Smooth muscle cell (in vitro differentiated cells): ENCODE results near the gene NUBPL. TPM values are rescaled to one million over a fixed set of nuclear protein-coding genes. Genes with fewer than 3 reads are reported as not detected.
A peak's percentile ranks its signal among the peaks of the same experiment; 100 is the strongest.

Source experiments
- DNase-seq: peaks from one replicate; lab custom pipeline; 2025; ENCODE audit not compliant: unreplicated experiment; lab: John Stamatoyannopoulos, UW
- H2AFZ ChIP-seq: fragments of 200-600 bp; sonication (generic); 2 replicates; pipeline ENCODE4 v1.6.0; 2016; ENCODE audit warnings: antibody characterized with exemption, low read depth, mild to moderate bottlenecking
- H3F3A ChIP-seq: fragments of 200-600 bp; sonication (generic); 2 replicates; pipeline ENCODE4 v1.6.0; 2017; ENCODE audit warnings: antibody characterized with exemption, low read depth
- H3K27ac ChIP-seq: fragments of 200-600 bp; sonication (generic); 2 replicates; pipeline ENCODE4 v1.5.1; 2016; ENCODE audit warnings: low read depth, mild to moderate bottlenecking
- H3K27me3 ChIP-seq: fragments of 200-600 bp; sonication (generic); 2 replicates; pipeline ENCODE4 v1.6.1; 2016; ENCODE audit warnings: low read depth, mild to moderate bottlenecking
- H3K36me3 ChIP-seq: fragments of 200-600 bp; sonication (generic); 2 replicates; pipeline ENCODE4 v1.5.1; 2016; ENCODE audit warnings: low read depth
- H3K4me1 ChIP-seq: fragments of 200-600 bp; sonication (generic); 2 replicates; pipeline ENCODE4 v1.5.1; 2016; ENCODE audit warnings: low read depth
- H3K4me2 ChIP-seq: fragments of 200-600 bp; sonication (generic); 2 replicates; pipeline ENCODE4 v1.6.0; 2016; ENCODE audit warnings: mild to moderate bottlenecking
- H3K4me3 ChIP-seq: fragments of 200-600 bp; sonication (generic); 2 replicates; pipeline ENCODE4 v1.5.1; 2016; ENCODE audit warnings: mild to moderate bottlenecking
- H3K79me2 ChIP-seq: fragments of 200-600 bp; sonication (generic); 2 replicates; pipeline ENCODE4 v1.6.0; 2016; ENCODE audit warnings: low read depth, mild to moderate bottlenecking
- H3K9ac ChIP-seq: fragments of 200-600 bp; sonication (generic); 2 replicates; pipeline ENCODE4 v1.6.0; 2016; ENCODE audit warnings: low read depth
- H3K9me3 ChIP-seq: fragments of 200-600 bp; sonication (generic); replicated peaks from 2 replicates; pipeline ENCODE4 v1.5.1; 2016; ENCODE audit warnings: low read depth
- H4K20me1 ChIP-seq: fragments of 200-600 bp; sonication (generic); 2 replicates; pipeline ENCODE4 v1.6.0; 2016; ENCODE audit warnings: low read depth
- WGBS: methylation state at CpG from one replicate; pipeline ENCODE4 v1.1.7; 2016; ENCODE audit warnings: low lambda C conversion rate; 5-methylcytosine and 5-hydroxymethylcytosine counted together
- polyA plus RNA-seq: library from polyadenylated mRNA; unstranded; fragments of >200 nt; fragmentation: Nextera tagmentation; extraction: Ambion mirVana; gene quantifications from 2 replicates; pipeline ENCODE4 v1.2.1, GENCODE V29; 2016
- total RNA-seq: library from RNA; depleted of rRNA; stranded (reverse); fragments of >200 nt; gene quantifications from 2 replicates; pipeline ENCODE4 v1.2.3, GENCODE V29; 2014
- TF ChIP-seq, protein P1 (sequence below): fragments of 200-600 bp; sonication (generic); IDR thresholded peaks from 2 replicates; pipeline ENCODE4 v1.5.1; 2017; ENCODE audit warnings: borderline replicate concordance, mild to moderate bottlenecking, antibody characterized with exemption; ENCODE audit not compliant: insufficient read depth, poor library complexity, severe bottlenecking

The NUBPL gene
- total and polyA plus RNA-seq, 2 experiments from 2014 or later: 9.1 to 11.7 TPM

DNA sequence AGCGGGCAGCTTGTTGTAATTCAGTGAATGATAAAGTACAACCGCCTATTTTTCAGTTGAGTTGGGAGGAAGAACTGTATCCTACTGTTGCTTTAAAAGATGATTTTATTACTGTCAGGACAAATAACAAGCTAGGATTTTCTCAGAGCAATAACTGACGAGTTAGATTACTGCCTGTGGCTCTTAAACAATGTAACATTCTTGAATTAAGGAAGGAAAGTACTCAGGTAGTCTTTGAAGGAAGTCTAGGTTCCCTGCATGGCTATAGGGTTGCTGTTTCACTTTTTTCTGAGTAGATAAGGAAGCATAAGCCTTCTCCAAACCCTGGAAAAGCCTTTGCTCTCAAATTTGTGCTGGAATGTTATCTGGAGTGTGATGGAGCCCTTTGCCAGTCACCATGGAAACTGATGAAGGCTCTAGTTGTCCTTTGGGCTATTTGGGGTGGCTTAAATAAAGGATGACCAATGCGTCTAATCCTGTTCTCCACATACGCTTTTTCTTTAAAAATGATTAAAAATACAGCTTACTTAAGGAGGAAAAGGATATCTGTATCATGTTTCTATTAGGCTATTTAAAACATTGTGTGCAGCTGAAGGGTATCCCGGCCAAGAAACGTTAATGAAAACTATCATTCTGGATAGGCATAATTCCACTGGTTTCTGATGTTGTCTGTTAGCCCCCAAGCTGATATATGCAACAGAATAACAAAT is 17.7 kb downstream of the NUBPL start:
- no peaks in the 10 kb centered on the region for H4K20me1 ChIP-seq
- no peaks in the 10 kb centered on the region for H3F3A ChIP-seq
- H3K9ac ChIP-seq: no peak overlapping the region
- no peak overlapping the region for H2AFZ ChIP-seq
- H3K4me3 ChIP-seq: no peak overlapping the region
- TF ChIP-seq, protein P1, sequence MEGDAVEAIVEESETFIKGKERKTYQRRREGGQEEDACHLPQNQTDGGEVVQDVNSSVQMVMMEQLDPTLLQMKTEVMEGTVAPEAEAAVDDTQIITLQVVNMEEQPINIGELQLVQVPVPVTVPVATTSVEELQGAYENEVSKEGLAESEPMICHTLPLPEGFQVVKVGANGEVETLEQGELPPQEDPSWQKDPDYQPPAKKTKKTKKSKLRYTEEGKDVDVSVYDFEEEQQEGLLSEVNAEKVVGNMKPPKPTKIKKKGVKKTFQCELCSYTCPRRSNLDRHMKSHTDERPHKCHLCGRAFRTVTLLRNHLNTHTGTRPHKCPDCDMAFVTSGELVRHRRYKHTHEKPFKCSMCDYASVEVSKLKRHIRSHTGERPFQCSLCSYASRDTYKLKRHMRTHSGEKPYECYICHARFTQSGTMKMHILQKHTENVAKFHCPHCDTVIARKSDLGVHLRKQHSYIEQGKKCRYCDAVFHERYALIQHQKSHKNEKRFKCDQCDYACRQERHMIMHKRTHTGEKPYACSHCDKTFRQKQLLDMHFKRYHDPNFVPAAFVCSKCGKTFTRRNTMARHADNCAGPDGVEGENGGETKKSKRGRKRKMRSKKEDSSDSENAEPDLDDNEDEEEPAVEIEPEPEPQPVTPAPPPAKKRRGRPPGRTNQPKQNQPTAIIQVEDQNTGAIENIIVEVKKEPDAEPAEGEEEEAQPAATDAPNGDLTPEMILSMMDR: no peak
- 72% methylated on average over 7 of the region's 7 CpGs for WGBS
- no peak for DNase-seq
- H3K27me3 ChIP-seq: no peaks in the 10 kb centered on the region
- no peaks in the 10 kb centered on the region for H3K36me3 ChIP-seq
- no peaks in the 10 kb centered on the region for H3K79me2 ChIP-seq
- H3K4me1 ChIP-seq: peaks cover 22% of the 10 kb centered on the region
- no peak overlapping the region for H3K27ac ChIP-seq
- no peak overlapping the region for H3K4me2 ChIP-seq
- no peaks in the 10 kb centered on the region for H3K9me3 ChIP-seq

DNA sequence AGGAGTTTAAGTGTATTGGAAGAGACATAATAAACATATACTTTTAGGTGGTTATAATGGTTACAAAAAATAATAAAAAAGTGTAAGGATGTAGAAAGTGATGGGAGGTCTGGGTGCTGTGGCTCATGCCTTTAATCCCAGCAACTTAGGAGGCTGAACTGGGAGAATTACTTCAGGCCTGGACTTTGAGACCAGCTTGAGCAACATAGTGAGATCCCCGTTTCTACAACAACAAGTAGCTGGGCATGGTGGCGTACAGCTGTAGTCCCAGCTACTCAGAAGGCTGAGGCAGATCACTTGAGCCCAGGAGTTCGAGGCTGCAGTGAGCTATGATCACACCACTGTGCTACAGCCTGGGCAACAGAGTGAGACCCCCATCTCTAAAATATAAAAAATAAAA is 19.0 kb downstream of the NUBPL start:
- no peak for DNase-seq
- whole genome bisulfite sequencing: 96% methylated on average over 3 of the region's 3 CpGs

DNA sequence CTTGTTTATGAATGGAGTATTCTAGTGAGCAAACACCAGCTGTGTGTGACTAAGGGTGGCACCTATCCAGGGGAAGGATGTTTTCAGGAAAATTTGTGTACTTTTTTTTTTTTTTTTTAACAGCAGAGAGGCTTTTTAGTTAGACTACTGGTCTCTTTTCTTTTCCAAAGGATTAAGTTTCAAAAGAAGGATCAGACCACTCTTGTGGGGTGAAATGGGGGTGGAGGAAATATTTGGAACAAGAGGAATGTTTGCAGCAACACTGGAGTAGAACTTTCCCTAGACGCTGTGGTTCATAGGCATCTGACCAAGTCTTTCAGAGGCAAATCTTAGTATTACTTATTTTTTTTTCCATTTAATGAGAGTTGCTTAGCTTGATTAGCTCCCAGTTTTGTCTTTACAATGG is 21.1 kb downstream of the NUBPL start:
- H3K36me3 ChIP-seq: no peaks in the 10 kb centered on the region
- no peaks in the 10 kb centered on the region for H4K20me1 ChIP-seq
- TF ChIP-seq, protein P1: no peak
- peak overlapping the region; percentile 50 for H3K4me2 ChIP-seq
- H3K9ac ChIP-seq: no peak overlapping the region
- H2AFZ ChIP-seq: no peak overlapping the region
- WGBS: 59% methylated on average over 1 of the region's 1 CpG
- peaks cover 22% of the 10 kb centered on the region for H3K4me1 ChIP-seq
- peak overlapping the region; percentile 33 for H3K27ac ChIP-seq
- H3K79me2 ChIP-seq: no peaks in the 10 kb centered on the region
- no peak overlapping the region for H3K4me3 ChIP-seq
- no peak for DNase-seq
- no peaks in the 10 kb centered on the region for H3K9me3 ChIP-seq
- H3K27me3 ChIP-seq: no peaks in the 10 kb centered on the region
- H3F3A ChIP-seq: no peaks in the 10 kb centered on the region

More for the DNA sequence above, 19.0 kb downstream of the NUBPL start:
- Histone ChIP-seq H3K4me3 (no peak overlapping the region), H3K27me3 (no peaks in the 10 kb centered on the region), H3K9ac (no peak overlapping the region), H3K36me3 (no peaks in the 10 kb centered on the region), H3F3A (no peaks in the 10 kb centered on the region), H3K79me2 (no peaks in the 10 kb centered on the region), H3K4me2 (no peak overlapping the region), H3K27ac (no peak overlapping the region), H3K4me1 (peaks cover 22% of the 10 kb centered on the region), H3K9me3 (no peaks in the 10 kb centered on the region), H2AFZ (no peak overlapping the region), H4K20me1 (no peaks in the 10 kb centered on the region)
- TF ChIP-seq, protein P1: no peak
